Liver (tissue), 9 donors: ENCODE results near the gene S1PR1. TPM values are rescaled to one million over a fixed set of nuclear protein-coding genes. Genes with fewer than 3 reads are reported as not detected.
A peak's percentile ranks its signal among the peaks of the same experiment; 100 is the strongest.

Source experiments
- DNase-seq: peaks from one replicate; pipeline ENCODE4 v3.0.0-alpha.2; 2017; ENCODE audit warnings: low spot score
- H3K27ac ChIP-seq, 2 donors: one replicate each; pipeline ENCODE4 v1.7.0; 2013; ENCODE audit warnings: inconsistent platforms in 2 of 2, low read length in 2 of 2, control low read depth in 1 of 2, low read depth in 1 of 2, mild to moderate bottlenecking in 1 of 2
- H3K27me3 ChIP-seq, 4 donors: one replicate each; pipeline versions ENCODE4 v1.6.1 to v1.7.0; 2013; ENCODE audit warnings: low read length in 3 of 4, inconsistent platforms in 1 of 4, mild to moderate bottlenecking in 1 of 4, moderate library complexity in 1 of 4; ENCODE audit not compliant: control insufficient read depth in 4 of 4, insufficient read depth in 4 of 4
- H3K36me3 ChIP-seq, 4 donors: one replicate each; pipeline versions ENCODE4 v1.6.1 to v1.7.0; 2013; ENCODE audit warnings: low read length in 3 of 4, mild to moderate bottlenecking in 3 of 4, low read depth in 1 of 4, moderate library complexity in 1 of 4; ENCODE audit not compliant: control insufficient read depth in 4 of 4, insufficient read depth in 3 of 4
- H3K4me1 ChIP-seq, 4 donors: one replicate each; pipeline versions ENCODE4 v1.6.1 to v1.7.0; 2013; ENCODE audit warnings: low read length in 3 of 4, mild to moderate bottlenecking in 3 of 4, moderate library complexity in 1 of 4; ENCODE audit not compliant: control insufficient read depth in 4 of 4, insufficient read depth in 4 of 4
- H3K4me3 ChIP-seq, 3 donors: one replicate each; pipeline versions ENCODE4 v1.6.1 to v1.7.0; 2013; ENCODE audit warnings: low read length in 3 of 3, control low read depth in 1 of 3, low read depth in 1 of 3, mild to moderate bottlenecking in 1 of 3
- H3K9ac ChIP-seq, 2 donors: one replicate each; pipeline ENCODE4 v1.7.0; 2013; ENCODE audit warnings: low read length in 2 of 2, mild to moderate bottlenecking in 2 of 2, moderate library complexity in 2 of 2, control low read depth in 1 of 2, low read depth in 1 of 2
- H3K9me3 ChIP-seq, 4 donors: one replicate each; pipeline versions ENCODE4 v1.6.1 to v1.7.0; 2013; ENCODE audit warnings: low read length in 3 of 4; ENCODE audit not compliant: control insufficient read depth in 4 of 4
- ATF3 ChIP-seq: IDR thresholded peaks from 2 replicates; pipeline ENCODE4 v1.6.1; 2016; ENCODE audit warnings: antibody characterized with exemption
- EGR1 ChIP-seq, 2 donors: IDR thresholded peaks; 2 replicates each; pipeline ENCODE4 v1.6.1; 2016 to 2018; ENCODE audit warnings: antibody characterized with exemption in 2 of 2, low read depth in 2 of 2
- FOXA2 ChIP-seq: IDR thresholded peaks from 2 replicates; pipeline ENCODE4 v1.6.1; 2016; ENCODE audit warnings: antibody characterized with exemption
- GABPA ChIP-seq, 2 donors: IDR thresholded peaks in 1 of 2; conservative IDR thresholded peaks in 1 of 2; 2 replicates each; pipeline ENCODE4 v1.6.1; 2016; ENCODE audit warnings: antibody characterized with exemption in 2 of 2, mild to moderate bottlenecking in 1 of 2, moderate library complexity in 1 of 2
- HNF4A ChIP-seq, 2 donors: conservative IDR thresholded peaks; 2 replicates each; pipeline ENCODE4 v1.6.1; 2016; ENCODE audit warnings: antibody characterized with exemption in 2 of 2, mild to moderate bottlenecking in 2 of 2
- HNF4G ChIP-seq: IDR thresholded peaks from 2 replicates; pipeline ENCODE4 v1.6.1; 2016; ENCODE audit warnings: antibody characterized with exemption
- JUND ChIP-seq, 2 donors: IDR thresholded peaks; 2 replicates each; pipeline ENCODE4 v1.6.1; 2016; ENCODE audit warnings: antibody characterized with exemption in 2 of 2
- NR2F2 ChIP-seq: IDR thresholded peaks from 2 replicates; pipeline ENCODE4 v1.6.1; 2016; ENCODE audit warnings: antibody characterized with exemption
- RAD21 ChIP-seq, 2 donors: IDR thresholded peaks; 2 replicates each; pipeline ENCODE4 v1.6.1; 2016; ENCODE audit warnings: antibody characterized with exemption in 2 of 2, mild to moderate bottlenecking in 2 of 2
- RXRA ChIP-seq, 2 donors: IDR thresholded peaks; 2 replicates each; pipeline ENCODE4 v1.6.1; 2017 to 2018; ENCODE audit warnings: antibody characterized with exemption in 2 of 2, mild to moderate bottlenecking in 1 of 2
- TAF1 ChIP-seq: conservative IDR thresholded peaks from 2 replicates; pipeline ENCODE4 v1.6.1; 2016; ENCODE audit warnings: antibody characterized with exemption, mild to moderate bottlenecking
- YY1 ChIP-seq: IDR thresholded peaks from 2 replicates; pipeline ENCODE4 v1.6.1; 2016; ENCODE audit warnings: antibody characterized with exemption, mild to moderate bottlenecking
- WGBS: extraction: QIAGEN DNeasy Blood & Tissue Kit; methylation state at CpG from one replicate; pipeline ENCODE4 v1.1.7; 2013; 5-methylcytosine and 5-hydroxymethylcytosine counted together
- polyA plus RNA-seq, 2 donors: library from polyadenylated mRNA; stranded (reverse) in 1 of 2; unstranded in 1 of 2; fragments of 200-250 nt in 1 of 2; fragments of >200 nt in 1 of 2; fragmentation: Nextera tagmentation in 1 of 2; extraction: Ambion mirVana in 1 of 2; gene quantifications; one replicate each; pipeline versions ENCODE4 v1.2.1 to v1.2.3, GENCODE V29; 2013 to 2015
- total RNA-seq, 2 donors: library from RNA; depleted of rRNA; stranded (reverse); fragments of >200 nt; gene quantifications; one replicate each; pipeline ENCODE4 v1.2.3, GENCODE V29; 2014
- TF ChIP-seq, protein P1 (sequence below): IDR thresholded peaks from 2 replicates; pipeline ENCODE4 v1.6.1; 2016; ENCODE audit warnings: antibody characterized with exemption
- TF ChIP-seq, protein P2 (sequence below): IDR thresholded peaks from 2 replicates; pipeline ENCODE4 v1.6.1; 2016; ENCODE audit warnings: antibody characterized with exemption, mild to moderate bottlenecking
- TF ChIP-seq, protein P3 (sequence below): fragments of 150-350 bp; IDR thresholded peaks from 2 replicates; pipeline ENCODE4 v1.5.1; 2017; ENCODE audit warnings: improper control_type of control experiment, low read depth, low read length; ENCODE audit not compliant: missing input control
- donor health status: healthy.
- donor health status: healthy.
- donor health status: healthy.
- donor health status: healthy.
- donor health status: healthy.

The S1PR1 gene
- total and polyA plus RNA-seq, 4 donors = 7.8 to 13.9 (median 11.1) TPM

DNA sequence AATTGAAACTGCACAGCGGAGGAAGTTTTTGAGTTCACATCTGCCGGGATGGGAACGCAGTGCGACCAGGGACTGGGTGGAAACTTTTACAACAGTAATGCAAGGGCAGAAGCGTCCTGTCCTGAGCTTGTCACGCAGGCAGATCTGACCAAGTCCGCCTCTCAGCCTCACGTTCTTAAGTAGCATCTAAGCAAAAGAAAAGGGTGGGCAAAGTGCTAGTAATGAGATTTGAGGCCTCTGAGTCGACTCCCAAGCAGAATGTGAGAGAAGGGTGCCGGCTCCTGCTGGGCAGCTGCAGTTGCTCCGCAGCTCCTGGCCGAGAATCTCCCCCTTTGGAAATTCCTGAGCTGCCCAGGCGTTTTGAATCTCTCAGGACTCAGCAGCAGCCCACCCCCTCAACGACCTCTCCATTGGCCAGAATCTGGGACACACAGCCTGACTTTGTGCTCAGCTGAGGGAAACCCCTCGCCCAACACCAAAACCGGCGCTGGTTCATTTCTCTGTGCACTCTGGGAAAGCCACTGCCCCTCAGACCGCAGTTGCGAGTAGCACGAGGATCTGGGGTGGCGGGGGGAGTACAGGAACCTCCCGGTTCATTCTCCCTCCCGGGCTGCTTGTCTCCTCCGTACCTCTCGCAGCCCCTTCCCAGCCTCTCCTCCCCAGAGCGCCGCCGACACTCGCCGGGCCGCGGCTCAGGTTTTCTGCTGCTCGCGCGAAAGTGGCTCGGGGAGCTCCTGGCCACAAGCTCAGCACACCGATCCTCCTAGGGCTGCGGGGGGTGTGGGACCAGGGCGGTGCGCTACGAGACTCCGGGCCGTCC is 913 bp upstream of the S1PR1 start:
- H3K4me1 ChIP-seq = peaks cover 0 to 45% (median 19%) of the 10 kb centered on the region in 4 donors

GRCh38 chr1:101237229-101237837 is 514 bp downstream of the S1PR1 start:
- peaks cover 0 to 45% (median 19%) of the 10 kb centered on the region in 4 donors for H3K4me1 ChIP-seq
- no peak for DNase-seq
- peak overlapping the region; percentile 89 to 94 for H3K9ac ChIP-seq
- TF ChIP-seq, protein P1, sequence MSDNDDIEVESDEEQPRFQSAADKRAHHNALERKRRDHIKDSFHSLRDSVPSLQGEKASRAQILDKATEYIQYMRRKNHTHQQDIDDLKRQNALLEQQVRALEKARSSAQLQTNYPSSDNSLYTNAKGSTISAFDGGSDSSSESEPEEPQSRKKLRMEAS = no peak
- TF ChIP-seq EGR1 (IDR thresholded peaks at IDR 0.05; ENCODE audit: low read depth in 2 of 2) = peak; percentile 57 to 71
- TF ChIP-seq NR2F2 = no peak
- no peak for TF ChIP-seq GABPA (IDR thresholded peaks at IDR 0.05 in 1 of 2, conservative IDR thresholded peaks at IDR 0.05 in 1 of 2)
- no peak for TF ChIP-seq RXRA (IDR thresholded peaks at IDR 0.05)
- TF ChIP-seq, protein P2, sequence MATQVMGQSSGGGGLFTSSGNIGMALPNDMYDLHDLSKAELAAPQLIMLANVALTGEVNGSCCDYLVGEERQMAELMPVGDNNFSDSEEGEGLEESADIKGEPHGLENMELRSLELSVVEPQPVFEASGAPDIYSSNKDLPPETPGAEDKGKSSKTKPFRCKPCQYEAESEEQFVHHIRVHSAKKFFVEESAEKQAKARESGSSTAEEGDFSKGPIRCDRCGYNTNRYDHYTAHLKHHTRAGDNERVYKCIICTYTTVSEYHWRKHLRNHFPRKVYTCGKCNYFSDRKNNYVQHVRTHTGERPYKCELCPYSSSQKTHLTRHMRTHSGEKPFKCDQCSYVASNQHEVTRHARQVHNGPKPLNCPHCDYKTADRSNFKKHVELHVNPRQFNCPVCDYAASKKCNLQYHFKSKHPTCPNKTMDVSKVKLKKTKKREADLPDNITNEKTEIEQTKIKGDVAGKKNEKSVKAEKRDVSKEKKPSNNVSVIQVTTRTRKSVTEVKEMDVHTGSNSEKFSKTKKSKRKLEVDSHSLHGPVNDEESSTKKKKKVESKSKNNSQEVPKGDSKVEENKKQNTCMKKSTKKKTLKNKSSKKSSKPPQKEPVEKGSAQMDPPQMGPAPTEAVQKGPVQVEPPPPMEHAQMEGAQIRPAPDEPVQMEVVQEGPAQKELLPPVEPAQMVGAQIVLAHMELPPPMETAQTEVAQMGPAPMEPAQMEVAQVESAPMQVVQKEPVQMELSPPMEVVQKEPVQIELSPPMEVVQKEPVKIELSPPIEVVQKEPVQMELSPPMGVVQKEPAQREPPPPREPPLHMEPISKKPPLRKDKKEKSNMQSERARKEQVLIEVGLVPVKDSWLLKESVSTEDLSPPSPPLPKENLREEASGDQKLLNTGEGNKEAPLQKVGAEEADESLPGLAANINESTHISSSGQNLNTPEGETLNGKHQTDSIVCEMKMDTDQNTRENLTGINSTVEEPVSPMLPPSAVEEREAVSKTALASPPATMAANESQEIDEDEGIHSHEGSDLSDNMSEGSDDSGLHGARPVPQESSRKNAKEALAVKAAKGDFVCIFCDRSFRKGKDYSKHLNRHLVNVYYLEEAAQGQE = no peak
- TF ChIP-seq TAF1 = no peak
- TF ChIP-seq HNF4G = no peak
- TF ChIP-seq RAD21 (IDR thresholded peaks at IDR 0.05) = peak in 1 of 2 donors; percentile 37
- TF ChIP-seq HNF4A (conservative IDR thresholded peaks at IDR 0.05) = no peak
- TF ChIP-seq YY1 = no peak
- TF ChIP-seq JUND (IDR thresholded peaks at IDR 0.05) = peak in 1 of 2 donors; percentile 4
- TF ChIP-seq, protein P3, sequence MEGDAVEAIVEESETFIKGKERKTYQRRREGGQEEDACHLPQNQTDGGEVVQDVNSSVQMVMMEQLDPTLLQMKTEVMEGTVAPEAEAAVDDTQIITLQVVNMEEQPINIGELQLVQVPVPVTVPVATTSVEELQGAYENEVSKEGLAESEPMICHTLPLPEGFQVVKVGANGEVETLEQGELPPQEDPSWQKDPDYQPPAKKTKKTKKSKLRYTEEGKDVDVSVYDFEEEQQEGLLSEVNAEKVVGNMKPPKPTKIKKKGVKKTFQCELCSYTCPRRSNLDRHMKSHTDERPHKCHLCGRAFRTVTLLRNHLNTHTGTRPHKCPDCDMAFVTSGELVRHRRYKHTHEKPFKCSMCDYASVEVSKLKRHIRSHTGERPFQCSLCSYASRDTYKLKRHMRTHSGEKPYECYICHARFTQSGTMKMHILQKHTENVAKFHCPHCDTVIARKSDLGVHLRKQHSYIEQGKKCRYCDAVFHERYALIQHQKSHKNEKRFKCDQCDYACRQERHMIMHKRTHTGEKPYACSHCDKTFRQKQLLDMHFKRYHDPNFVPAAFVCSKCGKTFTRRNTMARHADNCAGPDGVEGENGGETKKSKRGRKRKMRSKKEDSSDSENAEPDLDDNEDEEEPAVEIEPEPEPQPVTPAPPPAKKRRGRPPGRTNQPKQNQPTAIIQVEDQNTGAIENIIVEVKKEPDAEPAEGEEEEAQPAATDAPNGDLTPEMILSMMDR = no peak
- TF ChIP-seq FOXA2 = no peak
- TF ChIP-seq ATF3 = no peak
- no peaks in the 10 kb centered on the region for H3K9me3 ChIP-seq
- WGBS = under 1% methylated on average over 12 of the region's 12 CpGs
- H3K27me3 ChIP-seq = no peaks in the 10 kb centered on the region
- peak overlapping the region; percentile 91 to 92 for H3K27ac ChIP-seq
- H3K36me3 ChIP-seq = peaks cover 0 to 22% (median 6%) of the 10 kb centered on the region in 4 donors
- peak overlapping the region; percentile 59 to 72 (median 68) for H3K4me3 ChIP-seq

More for the DNA sequence above, 913 bp upstream of the S1PR1 start:
- WGBS = 1% methylated on average over 43 of the region's 43 CpGs
- peaks cover 0 to 18% (median 5%) of the 10 kb centered on the region in 4 donors for H3K36me3 ChIP-seq
- TF ChIP-seq GABPA (IDR thresholded peaks at IDR 0.05 in 1 of 2, conservative IDR thresholded peaks at IDR 0.05 in 1 of 2) (no peak), FOXA2 (no peak), RAD21 (IDR thresholded peaks at IDR 0.05) (peak in 1 of 2 donors; percentile 16)
- H3K9me3 ChIP-seq = no peaks in the 10 kb centered on the region
- H3K27ac ChIP-seq = peak overlapping the region; percentile 91 to 92
- no peaks in the 10 kb centered on the region for H3K27me3 ChIP-seq
- peak overlapping the region; percentile 14 to 94 for H3K9ac ChIP-seq
- peak overlapping the region; percentile 59 to 72 (median 68) for H3K4me3 ChIP-seq
- DNase-seq = peak; percentile 48
